WERI-Rb-1 (cell line): ENCODE results near the gene MPPED2.

ENCODE experiments used
- DNase-seq: peaks from one replicate; pipeline ENCODE4 v3.0.0-alpha.2; 2020
- H3K27ac ChIP-seq: fragments of 250-450 bp; sonication (Bioruptor Pico); 2 replicates; pipeline ENCODE4 v1.5.1; 2020; ENCODE audit warnings: mild to moderate bottlenecking, moderate library complexity
- H3K27me3 ChIP-seq: fragments of 250-450 bp; sonication (Bioruptor Pico); 2 replicates; pipeline ENCODE4 v1.5.1; 2021; ENCODE audit warnings: mild to moderate bottlenecking, low read depth, moderate library complexity; ENCODE audit not compliant: insufficient read depth, severe bottlenecking
- H3K36me3 ChIP-seq: fragments of 250-450 bp; sonication (Bioruptor Pico); 2 replicates; pipeline ENCODE4 v1.5.1; 2020; ENCODE audit warnings: mild to moderate bottlenecking, moderate library complexity
- H3K4me3 ChIP-seq: 2 replicates; pipeline ENCODE4 v1.5.1; 2011; ENCODE audit warnings: low read depth, mild to moderate bottlenecking, control low read depth, low read length
- H3K9me3 ChIP-seq: fragments of 250-450 bp; sonication (Bioruptor Pico); 2 replicates; pipeline ENCODE4 v1.5.1; 2021; ENCODE audit warnings: mild to moderate bottlenecking, moderate library complexity; ENCODE audit not compliant: severe bottlenecking
- CTCF ChIP-seq: IDR thresholded peaks from 2 replicates; pipeline ENCODE4 v1.5.1; 2011; ENCODE audit warnings: low read depth, mild to moderate bottlenecking, control low read depth, inconsistent platforms, low read length

The MPPED2 gene

DNA sequence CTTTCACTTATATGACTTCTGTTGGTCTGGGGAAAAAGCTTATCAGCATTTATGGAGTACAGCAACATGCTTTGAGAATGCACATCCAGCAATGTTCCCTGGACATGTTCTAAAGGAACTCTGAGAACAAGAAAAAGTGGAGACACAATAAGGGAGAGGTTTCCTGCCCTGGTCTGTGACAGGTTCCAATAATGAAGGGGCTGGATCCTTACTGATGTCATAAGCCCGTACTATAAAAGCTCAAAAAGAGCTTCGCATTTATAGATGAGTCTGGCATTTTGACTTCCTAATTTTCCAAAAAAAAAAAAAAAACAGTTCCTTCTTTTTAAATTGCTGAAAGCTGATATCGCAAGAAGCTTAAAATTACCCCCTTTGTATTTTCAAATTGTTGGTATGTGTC lies 129.1 kb downstream of the MPPED2 start:
- H3K9me3 ChIP-seq = no peaks in the 10 kb centered on the region
- DNase-seq = no peak
- H3K27me3 ChIP-seq = no peaks in the 10 kb centered on the region
- peaks cover 47% of the 10 kb centered on the region for H3K36me3 ChIP-seq
- no peak overlapping the region for H3K27ac ChIP-seq
- no peak for TF ChIP-seq CTCF
- no peak overlapping the region for H3K4me3 ChIP-seq

DNA sequence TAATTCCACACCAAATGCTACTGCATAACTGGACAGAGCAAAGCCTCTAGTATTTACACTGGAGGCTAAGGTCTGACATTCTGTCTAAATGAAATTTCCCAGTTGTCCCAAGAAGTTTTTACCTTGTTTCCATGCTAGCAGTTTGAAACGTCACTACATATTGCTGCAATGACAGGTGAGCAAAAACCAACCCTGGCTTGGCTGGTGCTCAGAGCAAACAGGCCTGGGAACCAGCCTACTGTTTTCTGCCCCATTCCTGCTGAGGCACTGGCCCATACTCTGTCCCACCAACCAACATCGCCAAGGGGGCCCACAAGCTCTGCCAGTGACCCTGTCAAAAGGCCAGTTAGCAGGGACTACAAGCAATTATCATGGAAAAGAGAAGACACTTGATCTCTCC lies 131.1 kb downstream of the MPPED2 start:
- H3K27me3 ChIP-seq = no peaks in the 10 kb centered on the region
- no peaks in the 10 kb centered on the region for H3K9me3 ChIP-seq
- H3K4me3 ChIP-seq = no peak overlapping the region
- no peak overlapping the region for H3K27ac ChIP-seq
- peaks cover 42% of the 10 kb centered on the region for H3K36me3 ChIP-seq
- TF ChIP-seq CTCF = no peak
- no peak for DNase-seq

DNA sequence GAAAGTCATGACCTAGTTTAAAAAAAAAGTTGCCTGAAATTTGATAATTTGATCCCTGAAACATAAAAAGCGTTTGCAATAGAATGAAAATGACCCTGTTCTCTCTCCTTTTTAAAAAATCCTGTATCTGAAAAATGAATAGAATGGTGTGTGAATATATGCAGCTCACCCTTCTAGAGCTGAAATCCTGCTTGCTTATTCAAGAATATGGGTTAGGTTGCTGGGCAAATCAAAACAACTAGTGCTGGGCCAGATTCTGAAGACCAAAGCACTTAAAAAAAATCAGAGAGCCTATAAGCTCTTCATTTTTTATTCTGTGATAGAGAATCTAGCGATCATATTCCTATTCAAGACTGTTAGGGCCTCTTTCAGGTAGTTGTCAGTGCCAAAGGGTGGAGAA lies 131.6 kb downstream of the MPPED2 start:
- no peak for DNase-seq
- TF ChIP-seq CTCF = no peak
- H3K27ac ChIP-seq = no peak overlapping the region
- no peaks in the 10 kb centered on the region for H3K9me3 ChIP-seq
- H3K36me3 ChIP-seq = peaks cover 37% of the 10 kb centered on the region
- H3K4me3 ChIP-seq = no peak overlapping the region
- H3K27me3 ChIP-seq = no peaks in the 10 kb centered on the region

GRCh38 chr11:30454111-30454510 lies 132.0 kb downstream of the MPPED2 start:
- no peak for DNase-seq
- Histone ChIP-seq H3K27me3 (no peaks in the 10 kb centered on the region), H3K27ac (no peak overlapping the region), H3K36me3 (peaks cover 37% of the 10 kb centered on the region), H3K4me3 (no peak overlapping the region), H3K9me3 (no peaks in the 10 kb centered on the region)
- TF ChIP-seq CTCF = no peak

- no peak for DNase-seq
- Histone ChIP-seq H3K4me3 (no peak overlapping the region), H3K36me3 (peaks cover 38% of the 10 kb centered on the region), H3K9me3 (no peaks in the 10 kb centered on the region), H3K27ac (no peak overlapping the region), H3K27me3 (no peaks in the 10 kb centered on the region)
- TF ChIP-seq CTCF = no peak
Observed at GRCh38 chr11:30453705-30454104, 132.4 kb downstream of the MPPED2 start.

GRCh38 chr11:30452842-30453241 lies 133.3 kb downstream of the MPPED2 start:
- no peak overlapping the region for H3K27ac ChIP-seq
- DNase-seq = no peak
- H3K9me3 ChIP-seq = no peaks in the 10 kb centered on the region
- no peaks in the 10 kb centered on the region for H3K27me3 ChIP-seq
- H3K36me3 ChIP-seq = peaks cover 38% of the 10 kb centered on the region
- no peak overlapping the region for H3K4me3 ChIP-seq
- no peak for TF ChIP-seq CTCF
